Naive thymus-derived CD4-positive, alpha-beta T cell (primary cell): ENCODE measurements around the gene LACTBL1. TPM values are rescaled to one million over a fixed set of nuclear protein-coding genes. Genes with fewer than 3 reads are reported as not detected.

Experiments
- ATAC-seq: fragments of 150-1000 bp; cut with Tn5 transposase; 2 replicates; pipeline ENCODE4 v1.10.0; 2021; ENCODE audit warnings: mild to moderate bottlenecking, moderate library complexity
- CTCF ChIA-PET: fragments of 350-600 bp; sonication (Branson Sonifier 250); formaldehyde crosslinking; loops from one replicate; lab custom pipeline; 2021; ENCODE audit warnings: antibody characterized with exemption; lab: Charles Lee
- POLR2A ChIA-PET: fragments of 350-600 bp; sonication (Branson Sonifier 250); formaldehyde crosslinking; loops from one replicate; lab custom pipeline; 2021; ENCODE audit warnings: antibody characterized with exemption, inconsistent platforms; lab: Charles Lee
- DNase-seq, 9 donors: peaks; one replicate each; pipeline versions ENCODE4 v3.0.0 to v3.0.0-alpha.2; 2020 to 2022; ENCODE audit warnings: mixed read lengths in 1 of 9
- H3K27ac ChIP-seq: one replicate; pipeline ENCODE4 v1.7.0; 2013; ENCODE audit warnings: mild to moderate bottlenecking, low read depth, low read length, moderate library complexity
- H3K27me3 ChIP-seq, 2 donors: one replicate each; pipeline ENCODE4 v1.7.0; 2013; ENCODE audit warnings: low read length in 2 of 2, mild to moderate bottlenecking in 2 of 2, moderate library complexity in 2 of 2; ENCODE audit not compliant: control insufficient read depth in 2 of 2, insufficient read depth in 2 of 2
- H3K36me3 ChIP-seq, 3 experiments: 1 replicate in 2 of 3; 2 replicates in 1 of 3; pipeline ENCODE4 v1.7.0; 2013; ENCODE audit warnings: low read length in 3 of 3, mild to moderate bottlenecking in 3 of 3, moderate library complexity in 1 of 3; ENCODE audit not compliant: insufficient read depth in 3 of 3, control insufficient read depth in 2 of 3
- H3K4me1 ChIP-seq, 2 donors: one replicate each; pipeline ENCODE4 v1.7.0; 2013; ENCODE audit warnings: low read length in 2 of 2, mild to moderate bottlenecking in 2 of 2, moderate library complexity in 1 of 2; ENCODE audit not compliant: control insufficient read depth in 2 of 2, insufficient read depth in 2 of 2
- H3K4me3 ChIP-seq: 2 replicates; pipeline ENCODE4 v1.7.0; 2013; ENCODE audit warnings: mild to moderate bottlenecking, low read length
- H3K9me3 ChIP-seq, 3 experiments: 1 replicate in 2 of 3; 2 replicates in 1 of 3; pipeline ENCODE4 v1.7.0; 2013; ENCODE audit warnings: low read length in 3 of 3; ENCODE audit not compliant: control insufficient read depth in 2 of 3
- H3K27ac Mint-ChIP-seq, 9 donors: one replicate each; pipeline ENCODE4 v1.8.0; 2020 to 2022; ENCODE audit warnings: mixed read lengths in 9 of 9, mild to moderate bottlenecking in 8 of 9, moderate library complexity in 5 of 9, inconsistent platforms in 2 of 9
- H3K27me3 Mint-ChIP-seq, 5 donors: one replicate each; pipeline ENCODE4 v1.8.0; 2021 to 2022; ENCODE audit warnings: mixed read lengths in 5 of 5, mild to moderate bottlenecking in 1 of 5
- H3K36me3 Mint-ChIP-seq, 5 donors: one replicate each; pipeline ENCODE4 v1.8.0; 2020 to 2022; ENCODE audit warnings: mixed read lengths in 5 of 5, mild to moderate bottlenecking in 3 of 5, inconsistent platforms in 1 of 5
- H3K4me1 Mint-ChIP-seq, 7 donors: one replicate each; pipeline ENCODE4 v1.8.0; 2020 to 2022; ENCODE audit warnings: mixed read lengths in 7 of 7, mild to moderate bottlenecking in 3 of 7, inconsistent platforms in 1 of 7
- H3K4me3 Mint-ChIP-seq, 10 donors: one replicate each; pipeline ENCODE4 v1.8.0; 2020 to 2022; ENCODE audit warnings: mild to moderate bottlenecking in 10 of 10, mixed read lengths in 10 of 10, moderate library complexity in 6 of 10, inconsistent platforms in 2 of 10
- H3K9me3 Mint-ChIP-seq, 11 donors: one replicate each; pipeline ENCODE4 v1.8.0; 2020 to 2022; ENCODE audit warnings: mixed read lengths in 11 of 11, mild to moderate bottlenecking in 4 of 11, inconsistent platforms in 1 of 11, moderate library complexity in 1 of 11
- intact Hi-C, 2 donors: fragments of 100-400 bp; cut with micrococcal nuclease; formaldehyde crosslinking; loops; one replicate each; pipeline ENCODE4 v1.15.1; 2023
- polyA plus RNA-seq, 2 donors: library from polyadenylated mRNA; unstranded; fragments of 300-500 nt; fragmentation: Illumina TruSeq; gene quantifications; one replicate each; pipeline ENCODE4 v1.2.3, GENCODE V29; 2021
- total RNA-seq, 6 experiments: library from RNA in 5 of 6; stranded (reverse) in 5 of 6; gene quantifications; 1 replicate in 5 of 6; 2 replicates in 1 of 6; pipeline ENCODE4 v1.2.3 and lab custom pipeline; 2021 to 2026

LACTBL1 gene
- total and polyA plus RNA-seq, 7 experiments from 2014 or later, result not detected

- Mint-ChIP-seq H3K27ac (no peak overlapping the region), H3K4me1 (no peaks in the 10 kb centered on the region), H3K4me3 (no peak overlapping the region), H3K9me3 (peaks cover 0 to 4% (median 0%) of the 10 kb centered on the region in 11 donors), H3K27me3 (peaks cover 4 to 28% (median 16%) of the 10 kb centered on the region in 5 donors), H3K36me3 (no peaks in the 10 kb centered on the region)
- Histone ChIP-seq H3K9me3 (no peaks in the 10 kb centered on the region), H3K4me3 (no peak overlapping the region), H3K27ac (no peak overlapping the region), H3K27me3 (no peaks in the 10 kb centered on the region), H3K36me3 (no peaks in the 10 kb centered on the region), H3K4me1 (no peaks in the 10 kb centered on the region)
- ChIA-PET CTCF (no interaction called here), POLR2A (no interaction called here)
- ATAC-seq (no peak), DNase-seq (no peak)
- intact Hi-C loops, result no loop called here
Measured at GRCh38 chr1:22922640-22923039, 50.0 kb downstream of the LACTBL1 start.

GRCh38 chr1:22921452-22922126, 51.1 kb downstream of the LACTBL1 start:
- H3K9me3 Mint-ChIP-seq, result peaks cover 0 to 4% (median 0%) of the 10 kb centered on the region in 11 donors
- H3K4me3 Mint-ChIP-seq, result no peak overlapping the region
- Histone ChIP-seq H3K27me3 (no peaks in the 10 kb centered on the region), H3K4me3 (no peak overlapping the region), H3K27ac (no peak overlapping the region), H3K4me1 (no peaks in the 10 kb centered on the region), H3K36me3 (no peaks in the 10 kb centered on the region), H3K9me3 (no peaks in the 10 kb centered on the region)
- no peaks in the 10 kb centered on the region for H3K36me3 Mint-ChIP-seq
- H3K27me3 Mint-ChIP-seq, result peaks cover 3 to 25% (median 13%) of the 10 kb centered on the region in 5 donors
- DNase-seq (no peak), ATAC-seq (no peak)
- POLR2A ChIA-PET, result no interaction called here
- no peaks in the 10 kb centered on the region for H3K4me1 Mint-ChIP-seq
- intact Hi-C loops, result no loop called here
- CTCF ChIA-PET, result no interaction called here
- H3K27ac Mint-ChIP-seq, result no peak overlapping the region

- ChIA-PET CTCF (no interaction called here), POLR2A (no interaction called here)
- Histone ChIP-seq H3K27ac (no peak overlapping the region), H3K36me3 (no peaks in the 10 kb centered on the region), H3K4me1 (no peaks in the 10 kb centered on the region), H3K9me3 (no peaks in the 10 kb centered on the region), H3K4me3 (no peak overlapping the region), H3K27me3 (no peaks in the 10 kb centered on the region)
- no peaks in the 10 kb centered on the region for H3K36me3 Mint-ChIP-seq
- H3K9me3 Mint-ChIP-seq, result peaks cover 0 to 4% (median 0%) of the 10 kb centered on the region in 11 donors
- ATAC-seq (no peak), DNase-seq (no peak)
- no peak overlapping the region for H3K27ac Mint-ChIP-seq
- H3K4me1 Mint-ChIP-seq, result no peaks in the 10 kb centered on the region
- no peak overlapping the region for H3K4me3 Mint-ChIP-seq
- intact Hi-C loops, result no loop called here
- peaks cover 3 to 21% (median 13%) of the 10 kb centered on the region in 5 donors for H3K27me3 Mint-ChIP-seq
Measured at GRCh38 chr1:22920734-22921451, 51.8 kb downstream of the LACTBL1 start.

GRCh38 chr1:22920026-22920733, 52.5 kb downstream of the LACTBL1 start:
- no peaks in the 10 kb centered on the region for H3K36me3 ChIP-seq
- intact Hi-C loops, result no loop called here
- ChIA-PET POLR2A (no interaction called here), CTCF (no interaction called here)
- H3K4me1 ChIP-seq, result no peaks in the 10 kb centered on the region
- Mint-ChIP-seq H3K36me3 (no peaks in the 10 kb centered on the region), H3K4me3 (no peak overlapping the region), H3K4me1 (no peaks in the 10 kb centered on the region), H3K27ac (no peak overlapping the region), H3K9me3 (peaks cover 0 to 4% (median 0%) of the 10 kb centered on the region in 11 donors), H3K27me3 (peaks cover 1 to 26% (median 12%) of the 10 kb centered on the region in 5 donors)
- H3K4me3 ChIP-seq, result no peak overlapping the region
- no peak for ATAC-seq
- no peaks in the 10 kb centered on the region for H3K27me3 ChIP-seq
- no peaks in the 10 kb centered on the region for H3K9me3 ChIP-seq
- H3K27ac ChIP-seq, result no peak overlapping the region
- DNase-seq, result no peak

GRCh38 chr1:22919341-22920025, 53.2 kb downstream of the LACTBL1 start:
- Mint-ChIP-seq H3K4me1 (no peaks in the 10 kb centered on the region), H3K9me3 (peaks cover 0 to 4% (median 0%) of the 10 kb centered on the region in 11 donors), H3K27ac (no peak overlapping the region), H3K27me3 (peaks cover 0 to 31% (median 10%) of the 10 kb centered on the region in 5 donors), H3K4me3 (no peak overlapping the region), H3K36me3 (no peaks in the 10 kb centered on the region)
- ChIA-PET CTCF (no interaction called here), POLR2A (no interaction called here)
- DNase-seq (no peak), ATAC-seq (no peak)
- Histone ChIP-seq H3K4me1 (no peaks in the 10 kb centered on the region), H3K9me3 (no peaks in the 10 kb centered on the region), H3K27me3 (no peaks in the 10 kb centered on the region), H3K36me3 (no peaks in the 10 kb centered on the region), H3K4me3 (no peak overlapping the region), H3K27ac (no peak overlapping the region)
- intact Hi-C loops, result loop anchor here in 1 of 2 donors (10.0 kb wide), 1 partner anchor 325 kb away; no protein-coding TSS in a partner anchor

- Mint-ChIP-seq H3K4me1 (no peaks in the 10 kb centered on the region), H3K4me3 (no peak overlapping the region), H3K27me3 (peaks cover 0 to 25% (median 6%) of the 10 kb centered on the region in 5 donors), H3K27ac (no peak overlapping the region), H3K9me3 (peaks cover 0 to 4% (median 0%) of the 10 kb centered on the region in 11 donors), H3K36me3 (no peaks in the 10 kb centered on the region)
- no peak for DNase-seq
- Histone ChIP-seq H3K27ac (no peak overlapping the region), H3K9me3 (no peaks in the 10 kb centered on the region), H3K27me3 (no peaks in the 10 kb centered on the region), H3K4me3 (no peak overlapping the region), H3K36me3 (no peaks in the 10 kb centered on the region), H3K4me1 (no peaks in the 10 kb centered on the region)
- intact Hi-C loops, result loop anchor here in 1 of 2 donors (10.0 kb wide), 1 partner anchor 324 kb away; no protein-coding TSS in a partner anchor
- ATAC-seq, result no peak
- POLR2A ChIA-PET, result no interaction called here
- CTCF ChIA-PET, result no interaction called here
Measured at GRCh38 chr1:22918644-22919043, 54.0 kb downstream of the LACTBL1 start.
